ENCODE data around the gene MGMT. TPM values are rescaled to one million over a fixed set of nuclear protein-coding genes. Genes with fewer than 3 reads are reported as not detected.
A peak's percentile ranks its signal among the peaks of the same experiment; 100 is the strongest.

The MGMT gene
- polyA plus RNA-seq, 1 of the 3 experiments (the other 2 are of a cell fraction) = 10.8 TPM

DNA sequence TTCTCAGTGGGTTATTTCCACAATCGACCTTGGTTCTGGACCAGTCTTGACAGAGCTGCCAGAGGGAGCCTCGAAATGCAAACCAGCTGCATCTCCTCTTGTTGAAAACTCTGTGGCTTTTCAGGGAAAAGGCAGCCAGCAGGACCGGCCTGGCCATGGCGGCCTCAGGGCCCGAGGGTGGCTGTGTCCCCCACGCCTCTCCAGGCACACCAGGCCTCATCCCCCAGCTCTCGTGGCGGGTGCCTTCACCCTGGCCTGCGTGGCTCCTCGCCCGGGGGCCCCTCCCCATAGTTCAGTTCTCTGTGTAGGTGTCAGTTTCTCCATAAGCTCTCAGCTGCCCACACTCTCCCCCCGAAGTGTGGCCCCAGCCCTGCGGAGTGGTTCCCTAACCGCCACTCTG, 63.5 kb downstream of the MGMT start:
- H3K27ac ChIP-seq (ENCODE audit: low read depth in 2 of 2, low read length in 1 of 2) = no peak overlapping the region; a peak in 1 of 4 replicates
- no peaks in the 10 kb centered on the region for H3K27me3 ChIP-seq (ENCODE audit: insufficient read depth)
- H2AFZ ChIP-seq (ENCODE audit: low read depth) = no peak overlapping the region
- no peaks in the 10 kb centered on the region for H3K9me3 ChIP-seq
- CTCF ChIA-PET = no interaction called here
- no peaks in the 10 kb centered on the region for H4K20me1 ChIP-seq (ENCODE audit: insufficient read depth)
- no peaks in the 10 kb centered on the region for H3K9me2 ChIP-seq
- DNase-seq = no peak
- H3K4me1 ChIP-seq (ENCODE audit: control insufficient read depth in 1 of 2, insufficient read depth in 2 of 2, low read depth in 1 of 2, low read length in 1 of 2) = peaks cover 0 to 15% of the 10 kb centered on the region in 2 experiments; a peak in 1 of 4 replicates
- H3K4me2 ChIP-seq = no peak overlapping the region
- H3F3A ChIP-seq (replicated peaks; ENCODE audit: insufficient read depth) = no peaks in the 10 kb centered on the region
- H3K9ac ChIP-seq = no peak overlapping the region
- H3K79me2 ChIP-seq (ENCODE audit: insufficient read depth) = no peaks in the 10 kb centered on the region
- H3K36me3 ChIP-seq (replicated peaks in 1 of 2; ENCODE audit: control insufficient read depth in 1 of 2, insufficient read depth in 2 of 2, low read length in 1 of 2) = no peaks in the 10 kb centered on the region
- 66% methylated on average over 9 of the region's 14 CpGs for WGBS (ENCODE audit: low lambda C conversion rate)
- TF ChIP-seq USF2 (IDR thresholded peaks at IDR 0.05; ENCODE audit: borderline replicate concordance, low read depth, low read length) = no peak
- no peak for TF ChIP-seq FOSL2 (IDR thresholded peaks at IDR 0.05; ENCODE audit: borderline replicate concordance, low read depth)
- no peak for TF ChIP-seq YY1 (IDR thresholded peaks at IDR 0.05; ENCODE audit: low read depth)
- no peak for TF ChIP-seq SIN3A (IDR thresholded peaks at IDR 0.05; ENCODE audit: borderline replicate concordance, low read depth, low read length)
- no peak for TF ChIP-seq USF1 (IDR thresholded peaks at IDR 0.05; ENCODE audit: borderline replicate concordance, low read depth)
- no peak for TF ChIP-seq JUND (IDR thresholded peaks at IDR 0.05)
- TF ChIP-seq RAD21 (IDR thresholded peaks at IDR 0.05; ENCODE audit: low read length) = no peak
- no peak for TF ChIP-seq RFX5 (IDR thresholded peaks at IDR 0.05; ENCODE audit: low read length)
- TF ChIP-seq GATA2 (CRISPR knock-in tag; IDR thresholded peaks at IDR 0.05) = no peak
- no peak overlapping the region for H3K4me3 ChIP-seq (ENCODE audit: low read depth in 2 of 2, low read length in 1 of 2)
- POLR2A ChIA-PET = no interaction called here

GRCh38 chr10:129531195-129531968, 64.3 kb downstream of the MGMT start:
- Histone ChIP-seq H3K27ac (ENCODE audit: low read depth in 2 of 2, low read length in 1 of 2) (no peak overlapping the region), H2AFZ (ENCODE audit: low read depth) (no peak overlapping the region), H3K4me3 (ENCODE audit: low read depth in 2 of 2, low read length in 1 of 2) (no peak overlapping the region), H3K4me2 (no peak overlapping the region), H3K4me1 (ENCODE audit: control insufficient read depth in 1 of 2, insufficient read depth in 2 of 2, low read depth in 1 of 2, low read length in 1 of 2) (peaks cover 0 to 15% of the 10 kb centered on the region in 2 experiments; a peak in 1 of 4 replicates), H4K20me1 (ENCODE audit: insufficient read depth) (no peaks in the 10 kb centered on the region), H3K9ac (no peak overlapping the region), H3K36me3 (replicated peaks in 1 of 2; ENCODE audit: control insufficient read depth in 1 of 2, insufficient read depth in 2 of 2, low read length in 1 of 2) (no peaks in the 10 kb centered on the region), H3K27me3 (ENCODE audit: insufficient read depth) (no peaks in the 10 kb centered on the region), H3K9me2 (no peaks in the 10 kb centered on the region), H3K79me2 (ENCODE audit: insufficient read depth) (no peaks in the 10 kb centered on the region), H3K9me3 (no peaks in the 10 kb centered on the region), H3F3A (replicated peaks; ENCODE audit: insufficient read depth) (no peaks in the 10 kb centered on the region)
- TF ChIP-seq ELF1 (IDR thresholded peaks at IDR 0.05) (0 out of 2 replicates have a peak, but pooled peaks have one; percentile 34), SIN3A (IDR thresholded peaks at IDR 0.05; ENCODE audit: borderline replicate concordance, low read depth, low read length) (no peak)
- ChIA-PET POLR2A (no interaction called here), CTCF (interaction anchor here (0.6 kb wide), 1 partner anchor 1283 kb away, joined by 3 read pairs; no protein-coding TSS in a partner anchor)
- WGBS (ENCODE audit: low lambda C conversion rate) = 77% methylated on average over 15 of the region's 15 CpGs
- DNase-seq = no peak

Data from SK-N-SH (cell line).